Stimulated activated effector memory CD8-positive, alpha-beta T cell treated with anti-CD3 and anti-CD28 coated beads, Interleukin-12 subunit alpha, Interleukin-12 subunit beta, amount 100 ng/mL, for 72 hours (primary cell): ENCODE results near the gene CAMLG.
"Not testable (repeated sequence)": the region's sequence is repeated elsewhere in the genome, so short reads cannot be mapped to it uniquely, and the experiment has no call there.

ENCODE experiments used
- ATAC-seq: fragments of 150-1000 bp; cut with Tn5 transposase; 2 replicates; pipeline ENCODE4 v1.10.0; 2021
- DNase-seq, 2 donors: peaks; one replicate each; pipeline ENCODE4 v3.0.0; 2021 to 2022; ENCODE audit warnings: low spot score in 2 of 2
- H3K27ac Mint-ChIP-seq: one replicate; pipeline ENCODE4 v1.8.0; 2022; ENCODE audit warnings: mild to moderate bottlenecking, mixed read lengths
- H3K36me3 Mint-ChIP-seq: one replicate; pipeline ENCODE4 v1.8.0; 2022; ENCODE audit warnings: mild to moderate bottlenecking, mixed read lengths
- H3K4me1 Mint-ChIP-seq: one replicate; pipeline ENCODE4 v1.8.0; 2022; ENCODE audit warnings: mixed read lengths
- H3K4me3 Mint-ChIP-seq: one replicate; pipeline ENCODE4 v1.8.0; 2022; ENCODE audit warnings: mild to moderate bottlenecking, mixed read lengths
- H3K9me3 Mint-ChIP-seq: one replicate; pipeline ENCODE4 v1.8.0; 2022; ENCODE audit warnings: mixed read lengths

CAMLG gene

GRCh38 chr5:134758504-134759341 is 20.4 kb downstream of the CAMLG start, which contains the start of gene DDX46:
DDX46 (plus strand) TSS chr5:134758779; CDS start chr5:134758939, 160 bp downstream.
- H3K4me3 Mint-ChIP-seq: peak within 1 kb of the TSS; percentile 100
- H3K4me1 Mint-ChIP-seq: peaks cover 33% of the 10 kb centered on the region
- no peaks in the 10 kb centered on the region for H3K9me3 Mint-ChIP-seq
- peak; percentile 94 to 97 for DNase-seq
- peak within 1 kb of the TSS; percentile 99 for H3K27ac Mint-ChIP-seq
- peak; percentile 99 for ATAC-seq
- H3K36me3 Mint-ChIP-seq: peaks cover 20% of the 10 kb centered on the region

GRCh38 chr5:134767528-134768291 is 29.4 kb downstream of the CAMLG start:
- not testable (repeated sequence) for H3K9me3 Mint-ChIP-seq, H3K4me3 Mint-ChIP-seq, H3K27ac Mint-ChIP-seq, H3K4me1 Mint-ChIP-seq, DNase-seq, ATAC-seq
- peaks cover 96% of the 10 kb centered on the region for H3K36me3 Mint-ChIP-seq

- Mint-ChIP-seq H3K4me3 (no peak overlapping the region), H3K4me1 (no peaks in the 10 kb centered on the region)
- no peak for DNase-seq
Observed at GRCh38 chr5:134769206-134769605, 30.9 kb downstream of the CAMLG start.

GRCh38 chr5:134772461-134773125 is 34.2 kb downstream of the CAMLG start:
- Mint-ChIP-seq H3K9me3 (no peaks in the 10 kb centered on the region), H3K27ac (no peak overlapping the region), H3K4me1 (no peaks in the 10 kb centered on the region), H3K4me3 (no peak overlapping the region), H3K36me3 (peaks cover 100% of the 10 kb centered on the region)
- ATAC-seq: no peak
- no peak for DNase-seq

More at GRCh38 chr5:134769206-134769605, 30.9 kb downstream of the CAMLG start:
- no peak overlapping the region for H3K27ac Mint-ChIP-seq
- ATAC-seq: no peak
- H3K36me3 Mint-ChIP-seq: peaks cover 100% of the 10 kb centered on the region
- H3K9me3 Mint-ChIP-seq: no peaks in the 10 kb centered on the region

GRCh38 chr5:134777366-134777765 is 39.0 kb downstream of the CAMLG start:
- Mint-ChIP-seq H3K36me3 (peaks cover 100% of the 10 kb centered on the region), H3K4me3 (no peak overlapping the region), H3K27ac (peak overlapping the region; percentile 0), H3K9me3 (no peaks in the 10 kb centered on the region), H3K4me1 (no peaks in the 10 kb centered on the region)
- ATAC-seq (no peak), DNase-seq (no peak)

GRCh38 chr5:134784241-134784920 is 46.0 kb downstream of the CAMLG start:
- no peak for ATAC-seq
- Mint-ChIP-seq H3K36me3 (peaks cover 100% of the 10 kb centered on the region), H3K4me3 (no peak overlapping the region), H3K27ac (peak overlapping the region; percentile 83), H3K4me1 (no peaks in the 10 kb centered on the region), H3K9me3 (no peaks in the 10 kb centered on the region)
- no peak for DNase-seq

GRCh38 chr5:134784946-134785620 is 46.7 kb downstream of the CAMLG start:
- DNase-seq: no peak
- H3K9me3 Mint-ChIP-seq: no peaks in the 10 kb centered on the region
- H3K4me1 Mint-ChIP-seq: no peaks in the 10 kb centered on the region
- no peak for ATAC-seq
- H3K4me3 Mint-ChIP-seq: no peak overlapping the region
- peaks cover 100% of the 10 kb centered on the region for H3K36me3 Mint-ChIP-seq
- H3K27ac Mint-ChIP-seq: peak overlapping the region; percentile 83

- Mint-ChIP-seq H3K27ac (no peak overlapping the region), H3K36me3 (peaks cover 100% of the 10 kb centered on the region), H3K4me1 (no peaks in the 10 kb centered on the region), H3K9me3 (no peaks in the 10 kb centered on the region), H3K4me3 (no peak overlapping the region)
- DNase-seq (no peak), ATAC-seq (no peak)
Observed at GRCh38 chr5:134787692-134788091, 49.3 kb downstream of the CAMLG start.

- H3K36me3 Mint-ChIP-seq: peaks cover 100% of the 10 kb centered on the region
Observed at GRCh38 chr5:134791580-134791979, 53.2 kb downstream of the CAMLG start.

GRCh38 chr5:134792286-134792685 is 53.9 kb downstream of the CAMLG start:
- no peak overlapping the region for H3K4me3 Mint-ChIP-seq
- H3K36me3 Mint-ChIP-seq: peaks cover 100% of the 10 kb centered on the region
- no peaks in the 10 kb centered on the region for H3K4me1 Mint-ChIP-seq
- ATAC-seq (no peak), DNase-seq (no peak)
- H3K9me3 Mint-ChIP-seq: no peaks in the 10 kb centered on the region
- H3K27ac Mint-ChIP-seq: peak overlapping the region; percentile 68

More at GRCh38 chr5:134791580-134791979, 53.2 kb downstream of the CAMLG start:
- Mint-ChIP-seq H3K27ac (no peak overlapping the region), H3K9me3 (no peaks in the 10 kb centered on the region), H3K4me1 (no peaks in the 10 kb centered on the region), H3K4me3 (no peak overlapping the region)
- ATAC-seq: no peak
- DNase-seq: no peak

- H3K4me3 Mint-ChIP-seq: no peak overlapping the region
- DNase-seq (no peak), ATAC-seq (no peak)
- no peaks in the 10 kb centered on the region for H3K9me3 Mint-ChIP-seq
- H3K4me1 Mint-ChIP-seq: no peaks in the 10 kb centered on the region
- H3K27ac Mint-ChIP-seq: peak overlapping the region; percentile 68
- H3K36me3 Mint-ChIP-seq: peaks cover 100% of the 10 kb centered on the region
Observed at GRCh38 chr5:134793111-134793510, 54.8 kb downstream of the CAMLG start.

- Mint-ChIP-seq H3K9me3 (no peaks in the 10 kb centered on the region), H3K4me3 (no peak overlapping the region), H3K36me3 (peaks cover 100% of the 10 kb centered on the region), H3K4me1 (no peaks in the 10 kb centered on the region), H3K27ac (peak overlapping the region; percentile 69)
- ATAC-seq (no peak), DNase-seq (no peak)
Observed at GRCh38 chr5:134794082-134794481, 55.7 kb downstream of the CAMLG start.

GRCh38 chr5:134794819-134795218 is 56.5 kb downstream of the CAMLG start:
- H3K9me3 Mint-ChIP-seq: no peaks in the 10 kb centered on the region
- no peaks in the 10 kb centered on the region for H3K4me1 Mint-ChIP-seq
- H3K27ac Mint-ChIP-seq: peak overlapping the region; percentile 23
- H3K4me3 Mint-ChIP-seq: no peak overlapping the region
- H3K36me3 Mint-ChIP-seq: peaks cover 100% of the 10 kb centered on the region
- ATAC-seq: no peak
- no peak for DNase-seq

- no peak overlapping the region for H3K4me3 Mint-ChIP-seq
- H3K27ac Mint-ChIP-seq: no peak overlapping the region
- ATAC-seq: peak; percentile 80
- H3K4me1 Mint-ChIP-seq: no peaks in the 10 kb centered on the region
- no peaks in the 10 kb centered on the region for H3K9me3 Mint-ChIP-seq
- peaks cover 99% of the 10 kb centered on the region for H3K36me3 Mint-ChIP-seq
- DNase-seq: no peak
Observed at GRCh38 chr5:134798468-134798867, 60.1 kb downstream of the CAMLG start.
